C4-2B (cell line): ENCODE data around the gene MTSS2.

Experiments used
- ZFX ChIP-seq: fragments of 450-650 bp; IDR thresholded peaks from 2 replicates; pipeline ENCODE4 v1.6.1; 2017
- TF ChIP-seq, protein P1 (sequence below): fragments of 450-650 bp; conservative IDR thresholded peaks from 2 replicates; pipeline ENCODE4 v1.5.1; 2017; ENCODE audit warnings: mild to moderate bottlenecking

DNA sequence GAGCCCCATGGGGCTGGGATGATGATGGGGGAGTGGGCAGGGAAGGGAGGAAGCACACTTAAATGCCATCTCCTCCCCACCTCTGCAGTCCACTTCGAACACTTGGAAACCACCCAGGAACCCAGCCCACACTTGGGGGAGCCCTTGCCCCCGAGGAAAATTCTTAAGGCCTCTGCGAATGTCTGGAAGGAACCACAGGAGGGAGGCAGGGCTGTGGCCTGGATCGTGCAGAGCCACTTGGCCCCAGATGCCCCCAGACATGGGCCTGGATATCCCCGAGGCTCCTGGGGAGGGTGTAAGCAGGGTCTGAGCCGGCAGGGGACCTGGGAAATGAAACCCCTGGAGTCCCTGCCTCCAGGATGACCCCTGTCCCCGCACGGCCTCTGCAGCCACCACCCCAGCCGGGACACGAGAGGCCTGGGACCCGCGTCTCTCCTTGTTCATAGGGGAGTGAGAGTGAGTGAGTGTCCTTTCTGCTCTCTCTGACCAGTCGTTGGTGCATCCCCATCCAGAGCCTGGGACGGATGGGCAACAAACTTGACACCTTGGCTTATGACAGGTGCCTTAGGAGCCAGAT lies 11.8 kb upstream of the MTSS2 start:
- TF ChIP-seq, protein P1, sequence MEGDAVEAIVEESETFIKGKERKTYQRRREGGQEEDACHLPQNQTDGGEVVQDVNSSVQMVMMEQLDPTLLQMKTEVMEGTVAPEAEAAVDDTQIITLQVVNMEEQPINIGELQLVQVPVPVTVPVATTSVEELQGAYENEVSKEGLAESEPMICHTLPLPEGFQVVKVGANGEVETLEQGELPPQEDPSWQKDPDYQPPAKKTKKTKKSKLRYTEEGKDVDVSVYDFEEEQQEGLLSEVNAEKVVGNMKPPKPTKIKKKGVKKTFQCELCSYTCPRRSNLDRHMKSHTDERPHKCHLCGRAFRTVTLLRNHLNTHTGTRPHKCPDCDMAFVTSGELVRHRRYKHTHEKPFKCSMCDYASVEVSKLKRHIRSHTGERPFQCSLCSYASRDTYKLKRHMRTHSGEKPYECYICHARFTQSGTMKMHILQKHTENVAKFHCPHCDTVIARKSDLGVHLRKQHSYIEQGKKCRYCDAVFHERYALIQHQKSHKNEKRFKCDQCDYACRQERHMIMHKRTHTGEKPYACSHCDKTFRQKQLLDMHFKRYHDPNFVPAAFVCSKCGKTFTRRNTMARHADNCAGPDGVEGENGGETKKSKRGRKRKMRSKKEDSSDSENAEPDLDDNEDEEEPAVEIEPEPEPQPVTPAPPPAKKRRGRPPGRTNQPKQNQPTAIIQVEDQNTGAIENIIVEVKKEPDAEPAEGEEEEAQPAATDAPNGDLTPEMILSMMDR: no peak
- no peak for TF ChIP-seq ZFX
